ENCODE data around the gene SENP1. TPM values are rescaled to one million over a fixed set of nuclear protein-coding genes. Genes with fewer than 3 reads are reported as not detected.

The SENP1 gene
- polyA plus RNA-seq, 2 of the 4 experiments (the other 2 are of a cell fraction), result 13.9 to 49.3 TPM

- CTCF ChIA-PET, result interaction anchor here (0.9 to 2.6 kb wide), 4 partner anchors 15 to 401 kb away, joined by 3 to 11 read pairs (median 4); partner anchors contain the start of gene ASB8
- WGBS (ENCODE audit: missing lambda C conversion rate), result 87% methylated on average over 7 of the region's 7 CpGs
- POLR2A ChIA-PET, result interaction anchor here (0.7 to 1.1 kb wide), 2 partner anchors 8 to 300 kb away, joined by 3 read pairs; no protein-coding TSS in a partner anchor
Observed at GRCh38 chr12:48142818-48143674, 37.2 kb upstream of the SENP1 start.

GRCh38 chr12:48135027-48135426 lies 29.1 kb upstream of the SENP1 start:
- CTCF ChIA-PET, result no interaction called here
- no peak for ATAC-seq

More at GRCh38 chr12:48142818-48143674, 37.2 kb upstream of the SENP1 start:
- no peak for ATAC-seq
- Histone ChIP-seq H3K4me3 (no peak overlapping the region), H3K27ac (no peak overlapping the region), H3K9me3 (no peaks in the 10 kb centered on the region), H3K4me1 (no peaks in the 10 kb centered on the region), H3K4me2 (no peak overlapping the region)
- TF ChIP-seq KDM5A (IDR thresholded peaks at IDR 0.05) (no peak), HOXA7 (CRISPR knock-in tag; IDR thresholded peaks at IDR 0.05) (no peak), MYC (IDR thresholded peaks at IDR 0.05; ENCODE audit: borderline replicate concordance, low read length) (no peak), RARB (CRISPR knock-in tag; IDR thresholded peaks at IDR 0.05) (no peak), RNF2 (IDR thresholded peaks at IDR 0.05; ENCODE audit: borderline replicate concordance, low read depth) (no peak), CHD2 (IDR thresholded peaks at IDR 0.05; ENCODE audit: low read length, partially characterized antibody) (no peak), CBX8 (IDR thresholded peaks at IDR 0.05) (no peak), NR3C1 (IDR thresholded peaks at IDR 0.05) (no peak), HDAC2 (IDR thresholded peaks at IDR 0.05) (no peak), HES2 (IDR thresholded peaks at IDR 0.05) (no peak), POLR2AphosphoS2 (conservative IDR thresholded peaks at IDR 0.05; ENCODE audit: low read length) (no peak)
- TF ChIP-seq, protein P1, sequence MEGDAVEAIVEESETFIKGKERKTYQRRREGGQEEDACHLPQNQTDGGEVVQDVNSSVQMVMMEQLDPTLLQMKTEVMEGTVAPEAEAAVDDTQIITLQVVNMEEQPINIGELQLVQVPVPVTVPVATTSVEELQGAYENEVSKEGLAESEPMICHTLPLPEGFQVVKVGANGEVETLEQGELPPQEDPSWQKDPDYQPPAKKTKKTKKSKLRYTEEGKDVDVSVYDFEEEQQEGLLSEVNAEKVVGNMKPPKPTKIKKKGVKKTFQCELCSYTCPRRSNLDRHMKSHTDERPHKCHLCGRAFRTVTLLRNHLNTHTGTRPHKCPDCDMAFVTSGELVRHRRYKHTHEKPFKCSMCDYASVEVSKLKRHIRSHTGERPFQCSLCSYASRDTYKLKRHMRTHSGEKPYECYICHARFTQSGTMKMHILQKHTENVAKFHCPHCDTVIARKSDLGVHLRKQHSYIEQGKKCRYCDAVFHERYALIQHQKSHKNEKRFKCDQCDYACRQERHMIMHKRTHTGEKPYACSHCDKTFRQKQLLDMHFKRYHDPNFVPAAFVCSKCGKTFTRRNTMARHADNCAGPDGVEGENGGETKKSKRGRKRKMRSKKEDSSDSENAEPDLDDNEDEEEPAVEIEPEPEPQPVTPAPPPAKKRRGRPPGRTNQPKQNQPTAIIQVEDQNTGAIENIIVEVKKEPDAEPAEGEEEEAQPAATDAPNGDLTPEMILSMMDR (IDR thresholded peaks at IDR 0.05), result no peak
- DNase-seq (ENCODE audit: low read depth in 1 of 2, low spot score in 1 of 2), result no peak
- no peak for FAIRE-seq

GRCh38 chr12:48132826-48133225 lies 26.9 kb upstream of the SENP1 start:
- ChIA-PET CTCF (interaction anchor here (0.9 kb wide), 1 partner anchor 8 kb away, joined by 3 read pairs; no protein-coding TSS in a partner anchor), POLR2A (no interaction called here)
- FAIRE-seq, result no peak
- TF ChIP-seq ZSCAN20 (CRISPR knock-in tag; IDR thresholded peaks at IDR 0.05), result no peak
- TF ChIP-seq MAZ (IDR thresholded peaks at IDR 0.05; ENCODE audit: borderline replicate concordance, low read depth, low read length), result no peak
- no peak for TF ChIP-seq HEYL (CRISPR knock-in tag; IDR thresholded peaks at IDR 0.05)
- no peak for TF ChIP-seq HOXB5 (CRISPR knock-in tag; IDR thresholded peaks at IDR 0.05)
- TF ChIP-seq CHD4 (IDR thresholded peaks at IDR 0.05; ENCODE audit: borderline replicate concordance), result no peak
- TF ChIP-seq JUNB (IDR thresholded peaks at IDR 0.05), result no peak
- TF ChIP-seq ZNF302 (CRISPR knock-in tag; IDR thresholded peaks at IDR 0.05), result no peak
- TF ChIP-seq EHMT2 (IDR thresholded peaks at IDR 0.05; ENCODE audit: low read depth), result no peak
- no peak for TF ChIP-seq KDM1A (IDR thresholded peaks at IDR 0.05; ENCODE audit: low read depth)
- no peak for TF ChIP-seq PHF8 (IDR thresholded peaks at IDR 0.05; ENCODE audit: borderline replicate concordance, low read depth)
- TF ChIP-seq CBX8 (IDR thresholded peaks at IDR 0.05), result no peak
- TF ChIP-seq SMC3 (IDR thresholded peaks at IDR 0.05), result no peak
- TF ChIP-seq RNF2 (IDR thresholded peaks at IDR 0.05; ENCODE audit: borderline replicate concordance, low read depth), result no peak
- TF ChIP-seq NPAS2 (CRISPR knock-in tag; IDR thresholded peaks at IDR 0.05; ENCODE audit: borderline replicate concordance), result no peak
- TF ChIP-seq RARB (CRISPR knock-in tag; IDR thresholded peaks at IDR 0.05), result no peak
- no peak for TF ChIP-seq POLR2A (IDR thresholded peaks at IDR 0.05; ENCODE audit: low read length)
- no peak for TF ChIP-seq MYC (IDR thresholded peaks at IDR 0.05; ENCODE audit: borderline replicate concordance, low read length)
- TF ChIP-seq RFX5 (IDR thresholded peaks at IDR 0.05), result no peak
- Histone ChIP-seq H3K4me3 (no peak overlapping the region), H3K4me2 (no peak overlapping the region), H3K9me3 (no peaks in the 10 kb centered on the region), H3K4me1 (no peaks in the 10 kb centered on the region), H3K27ac (no peak overlapping the region)
- DNase-seq (ENCODE audit: low read depth in 1 of 2, low spot score in 1 of 2), result no peak
- no peak for ATAC-seq
- WGBS (ENCODE audit: missing lambda C conversion rate), result 92% methylated on average over 14 of the region's 14 CpGs

More at GRCh38 chr12:48135027-48135426, 29.1 kb upstream of the SENP1 start:
- POLR2A ChIA-PET, result no interaction called here
- H3K4me1 ChIP-seq, result no peaks in the 10 kb centered on the region
- no peak overlapping the region for H3K4me2 ChIP-seq
- DNase-seq (ENCODE audit: low read depth in 1 of 2, low spot score in 1 of 2) (no peak), FAIRE-seq (no peak)
- TF ChIP-seq PHF8 (IDR thresholded peaks at IDR 0.05; ENCODE audit: borderline replicate concordance, low read depth) (no peak), MAZ (IDR thresholded peaks at IDR 0.05; ENCODE audit: borderline replicate concordance, low read depth, low read length) (no peak), SREBF2 (IDR thresholded peaks at IDR 0.05) (no peak), NR3C1 (IDR thresholded peaks at IDR 0.05) (no peak), KDM5A (IDR thresholded peaks at IDR 0.05) (no peak), FOSL2 (IDR thresholded peaks at IDR 0.05) (no peak), FOSL2 (CRISPR knock-in tag; IDR thresholded peaks at IDR 0.05) (no peak), KDM1A (IDR thresholded peaks at IDR 0.05; ENCODE audit: low read depth) (no peak), RARB (CRISPR knock-in tag; IDR thresholded peaks at IDR 0.05) (no peak)
- TF ChIP-seq, protein P2, sequence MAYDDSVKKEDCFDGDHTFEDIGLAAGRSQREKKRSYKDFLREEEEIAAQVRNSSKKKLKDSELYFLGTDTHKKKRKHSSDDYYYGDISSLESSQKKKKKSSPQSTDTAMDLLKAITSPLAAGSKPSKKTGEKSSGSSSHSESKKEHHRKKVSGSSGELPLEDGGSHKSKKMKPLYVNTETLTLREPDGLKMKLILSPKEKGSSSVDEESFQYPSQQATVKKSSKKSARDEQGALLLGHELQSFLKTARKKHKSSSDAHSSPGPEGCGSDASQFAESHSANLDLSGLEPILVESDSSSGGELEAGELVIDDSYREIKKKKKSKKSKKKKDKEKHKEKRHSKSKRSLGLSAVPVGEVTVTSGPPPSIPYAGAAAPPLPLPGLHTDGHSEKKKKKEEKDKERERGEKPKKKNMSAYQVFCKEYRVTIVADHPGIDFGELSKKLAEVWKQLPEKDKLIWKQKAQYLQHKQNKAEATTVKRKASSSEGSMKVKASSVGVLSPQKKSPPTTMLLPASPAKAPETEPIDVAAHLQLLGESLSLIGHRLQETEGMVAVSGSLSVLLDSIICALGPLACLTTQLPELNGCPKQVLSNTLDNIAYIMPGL (CRISPR knock-in tag; IDR thresholded peaks at IDR 0.05; ENCODE audit: borderline replicate concordance), result no peak
- WGBS (ENCODE audit: missing lambda C conversion rate), result 90% methylated on average over 5 of the region's 5 CpGs
- H3K27ac ChIP-seq, result no peak overlapping the region
- no peaks in the 10 kb centered on the region for H3K9me3 ChIP-seq
- no peak overlapping the region for H3K4me3 ChIP-seq

Data from A549 (cell line).